Mesendoderm (in vitro differentiated cells): ENCODE measurements around the gene ZNF536.

ENCODE experiments used
- DNase-seq: peaks from one replicate; pipeline ENCODE4 v3.0.0; 2013
- H2AK5ac ChIP-seq: 2 replicates; pipeline ENCODE4 v1.6.1; 2013; ENCODE audit warnings: low read length, inconsistent platforms
- H2BK120ac ChIP-seq: 2 replicates; pipeline ENCODE4 v1.6.1; 2013; ENCODE audit warnings: low read depth, mild to moderate bottlenecking, low read length, moderate library complexity, mixed read lengths
- H2BK15ac ChIP-seq: replicated peaks from 2 replicates; pipeline ENCODE4 v1.6.1; 2013; ENCODE audit warnings: low read depth, mild to moderate bottlenecking, moderate library complexity
- H2BK5ac ChIP-seq: 2 replicates; pipeline ENCODE4 v1.6.1; 2013; ENCODE audit warnings: low read length, inconsistent platforms
- H3K18ac ChIP-seq: 2 replicates; pipeline ENCODE4 v1.6.1; 2013; ENCODE audit warnings: mild to moderate bottlenecking, low read length, mixed read lengths
- H3K23ac ChIP-seq: one replicate; pipeline ENCODE4 v1.6.1; 2013; ENCODE audit warnings: low read length
- H3K27ac ChIP-seq: 2 replicates; pipeline ENCODE4 v1.5.1; 2013; ENCODE audit warnings: low read depth, mild to moderate bottlenecking, inconsistent platforms, low read length, moderate library complexity
- H3K27me3 ChIP-seq: 2 replicates; pipeline ENCODE4 v1.6.1; 2013; ENCODE audit warnings: low read length, control low read depth, mild to moderate bottlenecking, inconsistent platforms; ENCODE audit not compliant: insufficient read depth, poor library complexity
- H3K36me3 ChIP-seq: 2 replicates; pipeline ENCODE4 v1.6.1; 2013; ENCODE audit warnings: low read length, inconsistent platforms; ENCODE audit not compliant: control insufficient read depth, insufficient read depth
- H3K4ac ChIP-seq: one replicate; pipeline ENCODE4 v1.6.1; 2013; ENCODE audit warnings: low read depth, mild to moderate bottlenecking, low read length, moderate library complexity
- H3K4me1 ChIP-seq: 2 replicates; pipeline ENCODE4 v1.6.1; 2013; ENCODE audit warnings: low read depth, low read length, inconsistent platforms; ENCODE audit not compliant: control insufficient read depth
- H3K4me2 ChIP-seq: 2 replicates; pipeline ENCODE4 v1.6.1; 2013; ENCODE audit warnings: low read length
- H3K4me3 ChIP-seq: 2 replicates; pipeline ENCODE4 v1.5.1; 2013; ENCODE audit warnings: mild to moderate bottlenecking, low read length
- H3K56ac ChIP-seq: one replicate; pipeline ENCODE4 v1.6.1; 2013; ENCODE audit warnings: low read length
- H3K79me1 ChIP-seq: 2 replicates; pipeline ENCODE4 v1.6.1; 2013; ENCODE audit warnings: low read length, inconsistent platforms
- H3K79me2 ChIP-seq: 2 replicates; pipeline ENCODE4 v1.6.1; 2013; ENCODE audit warnings: mild to moderate bottlenecking, low read length; ENCODE audit not compliant: control insufficient read depth, insufficient read depth
- H3K9ac ChIP-seq: 2 replicates; pipeline ENCODE4 v1.6.1; 2013; ENCODE audit warnings: low read length, inconsistent platforms
- H4K5ac ChIP-seq: one replicate; pipeline ENCODE4 v1.6.1; 2013; ENCODE audit warnings: low read length
- H4K8ac ChIP-seq: one replicate; pipeline ENCODE4 v1.6.1; 2013; ENCODE audit warnings: low read depth, mild to moderate bottlenecking, control low read depth, low read length, moderate library complexity
- WGBS: extraction: QIAGEN DNeasy Blood & Tissue Kit; methylation state at CpG from one replicate; pipeline ENCODE4 v1.1.7; 2013; ENCODE audit warnings: low lambda C conversion rate, missing lambda C conversion rate; ENCODE audit not compliant: insufficient coverage; ENCODE audit errors: extremely low coverage; 5-methylcytosine and 5-hydroxymethylcytosine counted together

The ZNF536 gene

DNA sequence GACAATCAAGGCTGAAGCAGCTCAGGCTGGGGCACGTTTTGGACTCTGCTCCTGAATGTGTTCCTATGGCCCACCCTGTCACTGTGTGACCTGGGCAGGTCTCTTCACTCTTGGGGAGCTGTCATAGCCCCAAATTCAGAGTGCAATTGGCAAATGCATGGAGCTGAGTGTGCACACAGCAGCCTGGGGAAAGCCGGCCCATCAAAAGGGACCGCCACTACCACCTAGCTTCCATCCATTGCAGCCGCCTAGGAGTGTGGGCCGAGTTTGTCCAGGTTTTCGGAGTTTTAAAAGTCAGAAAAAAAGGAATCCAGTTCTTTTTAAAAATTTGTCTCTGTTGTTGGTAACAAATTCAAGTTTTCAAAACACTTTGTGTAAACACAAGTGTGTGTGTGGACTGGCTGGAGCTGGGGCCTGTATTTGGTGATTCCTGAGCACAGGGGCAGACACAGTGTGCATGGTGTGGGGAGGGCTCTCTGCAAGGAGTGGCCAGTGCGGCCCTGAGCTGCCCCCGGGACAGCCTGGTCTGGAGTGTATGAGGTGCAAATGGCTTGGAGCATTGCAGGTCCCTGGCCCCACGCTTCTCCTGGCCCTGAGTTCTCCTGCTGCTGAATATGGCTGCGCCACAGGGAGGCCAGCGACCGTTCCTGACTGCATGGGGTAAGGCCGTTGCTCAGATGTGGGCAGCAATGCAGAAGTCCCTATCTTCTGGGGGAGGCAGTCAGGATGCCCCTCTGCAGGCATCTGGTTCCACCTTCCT, 13.2 kb upstream of the ZNF536 start:
- H4K5ac ChIP-seq = no peak overlapping the region
- no peak overlapping the region for H3K4me3 ChIP-seq
- H3K27ac ChIP-seq = no peak overlapping the region
- H2BK120ac ChIP-seq = no peak overlapping the region
- H3K4ac ChIP-seq = no peak overlapping the region
- no peak overlapping the region for H2BK5ac ChIP-seq
- H3K4me1 ChIP-seq = peaks cover 2% of the 10 kb centered on the region
- H4K8ac ChIP-seq = no peak overlapping the region
- no peaks in the 10 kb centered on the region for H3K27me3 ChIP-seq
- H3K9ac ChIP-seq = no peak overlapping the region
- no peaks in the 10 kb centered on the region for H3K36me3 ChIP-seq
- no CpG with 5 or more reads among the region's 13 CpGs for WGBS
- H3K79me1 ChIP-seq = no peaks in the 10 kb centered on the region
- no peak for DNase-seq
- H3K79me2 ChIP-seq = no peaks in the 10 kb centered on the region
- no peak overlapping the region for H3K23ac ChIP-seq
- no peak overlapping the region for H3K56ac ChIP-seq
- no peak overlapping the region for H2AK5ac ChIP-seq
- no peak overlapping the region for H3K18ac ChIP-seq
- no peak overlapping the region for H2BK15ac ChIP-seq
- no peak overlapping the region for H3K4me2 ChIP-seq

DNA sequence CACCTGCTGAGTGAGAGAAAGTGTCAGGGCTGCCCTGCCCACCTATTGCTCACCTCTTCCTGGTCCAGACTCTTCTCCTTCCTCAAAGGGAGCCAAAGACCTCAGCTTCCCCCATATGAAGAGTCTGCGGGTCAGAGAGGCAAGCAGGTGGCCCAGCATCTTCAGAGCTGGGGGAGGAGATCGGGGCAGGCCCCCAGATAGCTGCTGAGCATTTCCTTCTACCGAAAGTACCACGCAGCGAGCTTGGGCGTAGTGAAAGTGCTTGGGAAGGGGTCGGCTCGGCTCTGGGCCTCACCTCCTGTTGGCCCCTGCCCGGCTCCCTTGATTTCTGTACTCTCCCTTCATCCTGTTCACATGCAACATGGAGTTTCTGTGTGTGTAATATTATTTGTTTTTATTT, 12.2 kb upstream of the ZNF536 start:
- Histone ChIP-seq H3K27me3 (no peaks in the 10 kb centered on the region), H2AK5ac (no peak overlapping the region), H2BK5ac (no peak overlapping the region), H3K18ac (no peak overlapping the region), H2BK120ac (no peak overlapping the region), H2BK15ac (no peak overlapping the region), H3K4me2 (no peak overlapping the region), H3K23ac (no peak overlapping the region), H3K4me1 (peaks cover 2% of the 10 kb centered on the region), H3K79me1 (no peaks in the 10 kb centered on the region), H4K5ac (no peak overlapping the region), H3K27ac (no peak overlapping the region), H4K8ac (no peak overlapping the region), H3K4ac (no peak overlapping the region), H3K79me2 (no peaks in the 10 kb centered on the region), H3K36me3 (no peaks in the 10 kb centered on the region), H3K56ac (no peak overlapping the region), H3K4me3 (no peak overlapping the region), H3K9ac (no peak overlapping the region)
- DNase-seq = no peak
- WGBS = no CpG with 5 or more reads among the region's 9 CpGs

DNA sequence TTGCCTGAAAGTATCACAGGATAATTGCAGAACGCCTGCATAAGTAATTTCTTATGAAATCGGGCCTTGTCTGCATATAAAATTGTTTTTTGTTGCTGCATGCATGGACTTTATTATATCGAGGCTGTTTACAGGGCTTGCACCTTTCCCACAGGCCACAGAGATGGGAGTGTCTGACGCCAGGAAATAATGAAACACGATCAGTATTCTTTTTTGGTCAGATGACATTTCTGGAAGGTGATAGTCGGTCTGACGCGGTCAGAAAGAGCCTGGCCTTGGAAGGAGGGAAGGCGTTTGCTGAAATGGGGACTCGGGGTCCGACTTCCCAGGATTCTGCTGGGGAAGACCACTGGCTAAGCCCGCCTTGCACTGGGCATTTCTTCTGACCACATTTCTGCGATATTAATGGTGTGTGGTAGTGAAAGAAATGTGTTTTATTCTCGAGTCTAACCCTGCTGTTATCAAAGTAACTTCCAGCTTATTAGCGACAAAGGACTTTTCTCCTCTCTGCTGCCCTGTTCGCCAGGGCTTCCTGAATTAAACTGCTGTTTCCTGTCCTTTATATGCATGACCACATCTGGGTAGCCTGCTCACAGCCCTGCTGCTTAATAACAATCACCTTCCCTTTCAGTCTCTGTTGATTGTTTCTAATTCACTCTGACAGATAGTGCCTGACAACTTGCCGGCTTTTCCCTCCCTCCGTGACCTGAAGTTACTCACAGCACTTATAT, 11.6 kb upstream of the ZNF536 start:
- Histone ChIP-seq H4K8ac (no peak overlapping the region), H4K5ac (no peak overlapping the region), H3K4me1 (peaks cover 2% of the 10 kb centered on the region), H2BK5ac (no peak overlapping the region), H3K56ac (no peak overlapping the region), H3K79me1 (no peaks in the 10 kb centered on the region), H3K27me3 (no peaks in the 10 kb centered on the region), H2BK120ac (no peak overlapping the region), H3K9ac (no peak overlapping the region), H3K4ac (no peak overlapping the region), H3K23ac (no peak overlapping the region), H3K79me2 (no peaks in the 10 kb centered on the region), H3K4me2 (no peak overlapping the region), H2BK15ac (no peak overlapping the region), H3K18ac (no peak overlapping the region), H3K4me3 (no peak overlapping the region), H3K36me3 (no peaks in the 10 kb centered on the region), H2AK5ac (no peak overlapping the region), H3K27ac (no peak overlapping the region)
- no CpG with 5 or more reads among the region's 18 CpGs for WGBS
- peak; percentile 66 for DNase-seq

DNA sequence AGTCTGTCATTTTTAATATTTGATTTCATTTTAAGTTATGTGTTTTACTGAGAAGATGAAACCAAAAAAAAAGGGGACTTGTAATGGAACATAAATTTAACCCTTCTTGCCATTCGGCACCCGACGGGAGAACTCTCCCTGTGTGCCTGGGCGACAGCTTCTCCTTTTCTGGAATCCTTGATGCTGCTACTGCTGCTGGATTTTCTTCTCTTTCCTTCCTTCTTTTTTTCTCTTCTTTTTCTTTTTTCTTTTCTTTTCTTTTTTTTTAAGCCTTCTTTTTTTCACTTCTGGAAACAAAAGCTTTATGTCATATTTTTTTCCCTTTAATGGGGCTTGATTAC, 11.1 kb upstream of the ZNF536 start:
- no peaks in the 10 kb centered on the region for H3K36me3 ChIP-seq
- no peak overlapping the region for H3K4ac ChIP-seq
- no peaks in the 10 kb centered on the region for H3K79me2 ChIP-seq
- no peak overlapping the region for H4K8ac ChIP-seq
- H3K4me2 ChIP-seq = no peak overlapping the region
- H3K9ac ChIP-seq = no peak overlapping the region
- no peaks in the 10 kb centered on the region for H3K27me3 ChIP-seq
- H3K18ac ChIP-seq = no peak overlapping the region
- H3K4me1 ChIP-seq = peaks cover 2% of the 10 kb centered on the region
- no peak overlapping the region for H2AK5ac ChIP-seq
- no CpG with 5 or more reads among the region's 4 CpGs for WGBS
- no peak overlapping the region for H3K23ac ChIP-seq
- no peak overlapping the region for H2BK120ac ChIP-seq
- no peak overlapping the region for H3K27ac ChIP-seq
- H2BK15ac ChIP-seq = no peak overlapping the region
- DNase-seq = no peak
- H3K79me1 ChIP-seq = no peaks in the 10 kb centered on the region
- H3K56ac ChIP-seq = no peak overlapping the region
- no peak overlapping the region for H3K4me3 ChIP-seq
- no peak overlapping the region for H2BK5ac ChIP-seq
- H4K5ac ChIP-seq = no peak overlapping the region

DNA sequence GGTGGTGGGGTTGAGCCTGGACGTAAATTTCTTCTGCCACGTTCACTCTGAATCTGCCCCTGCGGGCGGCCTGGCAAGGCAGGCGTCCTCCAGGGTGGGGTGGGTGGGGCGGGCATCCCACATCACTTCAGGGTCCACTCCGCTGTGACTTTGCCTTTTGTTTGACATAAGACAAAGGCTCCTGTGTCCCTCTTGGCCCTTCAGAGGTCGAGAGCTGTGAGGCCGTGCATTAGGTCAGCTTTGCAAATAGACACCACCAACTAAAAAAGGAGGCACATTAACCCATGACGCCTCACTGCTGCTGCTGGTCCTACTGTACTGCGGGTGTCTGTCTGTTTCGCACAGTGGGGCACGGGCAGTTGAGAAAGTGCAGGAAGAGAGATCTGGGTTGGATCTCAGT, 10.5 kb upstream of the ZNF536 start:
- no peak for DNase-seq
- Histone ChIP-seq H3K18ac (no peak overlapping the region), H4K5ac (no peak overlapping the region), H3K56ac (no peak overlapping the region), H3K9ac (no peak overlapping the region), H2BK5ac (no peak overlapping the region), H2AK5ac (no peak overlapping the region), H3K23ac (no peak overlapping the region), H2BK15ac (no peak overlapping the region), H3K4me3 (no peak overlapping the region), H3K79me1 (no peaks in the 10 kb centered on the region), H3K79me2 (no peaks in the 10 kb centered on the region), H3K4ac (no peak overlapping the region), H4K8ac (no peak overlapping the region), H3K4me2 (no peak overlapping the region), H3K4me1 (peaks cover 2% of the 10 kb centered on the region), H2BK120ac (no peak overlapping the region), H3K27me3 (no peaks in the 10 kb centered on the region), H3K27ac (no peak overlapping the region), H3K36me3 (no peaks in the 10 kb centered on the region)
- no CpG with 5 or more reads among the region's 13 CpGs for WGBS
